ENCODE measurements around the gene OR8B8. TPM values are rescaled to one million over a fixed set of nuclear protein-coding genes. Genes with fewer than 3 reads are reported as not detected.

The OR8B8 gene
- total and polyA plus RNA-seq, 2 donors (not counting 3 experiments of a cell fraction or from before 2014, with no cell fraction given) = not detected

DNA sequence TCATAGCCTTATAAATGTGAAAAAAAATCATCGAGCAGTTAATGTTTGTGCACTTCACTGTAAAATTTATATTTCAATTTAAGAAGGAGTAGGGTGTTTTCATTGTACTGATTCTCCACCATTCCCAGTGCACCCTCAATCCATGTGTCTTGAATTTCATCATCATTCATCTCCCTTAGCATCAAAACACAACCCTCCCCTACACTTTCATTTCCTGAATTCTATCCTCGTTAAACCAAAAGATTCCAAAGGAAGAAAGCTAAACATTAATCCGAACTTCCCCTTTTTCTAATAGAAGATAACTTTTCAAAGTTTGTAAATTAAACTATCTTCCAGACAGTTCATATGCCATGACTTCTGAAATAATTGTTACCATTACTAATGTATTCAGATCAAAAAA is 34.1 kb upstream of the OR8B8 start:
- Histone ChIP-seq H2AFZ (ENCODE audit: low read depth, low read length) (no peak overlapping the region), H3K9me3 (replicated peaks; ENCODE audit: control insufficient read depth, insufficient read depth, low read length) (no peaks in the 10 kb centered on the region), H3K4me3 (replicated peaks in 1 of 3; ENCODE audit: insufficient read depth in 1 of 3, low read depth in 1 of 3, low read length in 3 of 3) (no peak overlapping the region), H3K4me1 (ENCODE audit: control insufficient read depth, extremely low read depth, insufficient read depth, low read length) (peaks cover 10% of the 10 kb centered on the region), H3K9me1 (replicated peaks; ENCODE audit: control insufficient read depth, extremely low read depth, insufficient read depth, low read length) (no peaks in the 10 kb centered on the region), H3K9ac (replicated peaks; ENCODE audit: extremely low read depth, insufficient read depth, low read length) (no peak overlapping the region), H3K36me3 (ENCODE audit: control insufficient read depth in 2 of 2, extremely low read depth in 1 of 2, insufficient read depth in 2 of 2, low read length in 2 of 2) (no peaks in the 10 kb centered on the region), H4K20me1 (replicated peaks; ENCODE audit: control insufficient read depth, extremely low read depth, insufficient read depth, low read length) (no peaks in the 10 kb centered on the region), H3K27ac (ENCODE audit: insufficient read depth, low read depth, low read length) (no peak overlapping the region), H3K79me2 (ENCODE audit: control insufficient read depth, insufficient read depth, low read length) (no peaks in the 10 kb centered on the region), H3K4me2 (ENCODE audit: insufficient read depth, low read length) (no peak overlapping the region), H3K27me3 (ENCODE audit: control insufficient read depth in 2 of 2, insufficient read depth in 2 of 2, low read length in 2 of 2) (peaks cover 7 to 14% of the 10 kb centered on the region in 2 experiments)
- intact Hi-C loops (cut with micrococcal nuclease) (no loop called here), dilution Hi-C loops (cut with MboI; ENCODE audit: extremely low pct_ligation_motif_present, low sequenced_read_pairs) (no loop called here)
- no TSS peak for BruUV-seq (replicated peaks)
- ChIA-PET CTCF (no interaction called here), POLR2A (no interaction called here)
- DNase-seq (ENCODE audit: low read depth, low spot score) (no peak), FAIRE-seq (no peak)
- TF ChIP-seq MYC (IDR thresholded peaks at IDR 0.05; ENCODE audit: low read depth, low read length) (no peak), CTCF (IDR thresholded peaks at IDR 0.05; ENCODE audit: extremely low read depth in 1 of 2, insufficient read depth in 1 of 2, low read depth in 1 of 2, low read length in 2 of 2) (no peak), FOS (IDR thresholded peaks at IDR 0.05; ENCODE audit: borderline replicate concordance, insufficient read depth, low read length) (no peak), MAX (IDR thresholded peaks at IDR 0.05; ENCODE audit: insufficient read depth, insufficient read length) (no peak), POLR2A (IDR thresholded peaks at IDR 0.05; ENCODE audit: low read depth, low read length) (no peak), EZH2 (IDR thresholded peaks at IDR 0.05; ENCODE audit: borderline replicate concordance, low read depth, low read length, severe bottlenecking) (no peak), JUN (IDR thresholded peaks at IDR 0.05; ENCODE audit: borderline replicate concordance, insufficient read depth, insufficient read length, low read depth) (no peak), POLR2AphosphoS5 (IDR thresholded peaks at IDR 0.05; ENCODE audit: insufficient read depth, low read depth, low read length) (no peak), GATA2 (IDR thresholded peaks at IDR 0.05; ENCODE audit: insufficient read depth, insufficient read length, low read depth, low read length) (no peak)

Measured in endothelial cell of umbilical vein (primary cell).